GM21367 (cell line): ENCODE data around the gene DDX20.
"Not testable (repeated sequence)": the region's sequence is repeated elsewhere in the genome, so short reads cannot be mapped to it uniquely, and the experiment has no call there.

Experiments
- ATAC-seq: cut with Tn5 transposase; IDR thresholded peaks from one replicate; pipeline ENCODE4 v1.9.1; 2021; ENCODE audit not compliant: unreplicated experiment

Gene DDX20

GRCh38 chr1:111786669-111787207, 31.0 kb downstream of the DDX20 start:
- no peak for ATAC-seq

- no peak for ATAC-seq
These were observed 33.4 kb downstream of the DDX20 start for GRCh38 chr1:111789142-111789541.

DNA sequence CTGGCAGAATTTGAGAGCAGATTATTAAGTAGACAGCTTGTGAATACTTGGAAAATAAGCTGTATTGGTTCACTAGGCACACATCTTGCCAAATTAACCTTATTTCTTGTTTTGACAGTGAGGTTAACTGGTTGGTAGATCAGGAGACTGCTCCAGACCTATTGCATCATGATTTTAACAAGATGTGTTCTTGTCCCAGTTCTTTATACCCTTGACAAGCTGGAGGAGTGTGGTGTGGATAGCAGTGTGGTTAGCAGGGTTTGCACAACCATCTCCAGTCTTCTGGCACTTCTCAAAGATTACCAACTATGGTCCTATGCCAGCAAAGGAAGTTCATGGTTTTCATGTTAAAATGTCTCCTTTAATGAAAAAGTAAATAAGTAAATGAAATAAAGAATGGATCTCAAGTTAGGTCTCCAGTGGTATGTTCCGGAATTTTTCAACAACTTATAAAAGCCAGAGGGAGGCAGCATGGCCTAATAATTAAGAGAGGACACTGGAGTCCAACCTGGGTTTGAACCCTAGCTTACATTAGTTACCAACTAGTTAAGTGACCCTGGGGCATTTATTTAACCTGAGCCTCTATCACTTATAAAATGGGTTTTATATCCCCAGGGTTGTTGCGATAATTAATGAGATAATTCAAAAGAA, 34.1 kb downstream of the DDX20 start:
- ATAC-seq, result no peak

GRCh38 chr1:111791776-111792175, 36.1 kb downstream of the DDX20 start:
- no peak for ATAC-seq

DNA sequence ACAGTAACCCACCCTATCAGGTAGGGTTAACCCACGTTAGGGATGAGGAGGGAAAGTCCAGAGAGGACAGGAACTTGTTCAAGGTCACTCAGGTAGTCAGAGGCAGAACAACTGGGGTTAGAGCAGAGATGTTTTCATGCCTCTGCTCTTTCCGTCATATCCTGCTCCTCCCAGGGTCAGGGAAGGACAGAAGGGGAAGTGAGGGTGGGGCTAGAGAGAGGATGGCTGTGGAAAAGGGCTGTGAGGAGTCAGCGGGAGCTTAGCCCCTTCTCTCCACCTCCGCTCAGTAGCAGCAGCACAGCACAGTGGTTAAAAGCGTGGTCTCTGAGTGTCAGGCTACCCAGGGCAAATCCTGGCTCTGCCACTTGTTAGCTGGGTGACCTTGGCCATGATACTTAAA, 36.5 kb downstream of the DDX20 start:
- no peak for ATAC-seq

GRCh38 chr1:111793923-111794322, 38.2 kb downstream of the DDX20 start:
- ATAC-seq, result no peak

DNA sequence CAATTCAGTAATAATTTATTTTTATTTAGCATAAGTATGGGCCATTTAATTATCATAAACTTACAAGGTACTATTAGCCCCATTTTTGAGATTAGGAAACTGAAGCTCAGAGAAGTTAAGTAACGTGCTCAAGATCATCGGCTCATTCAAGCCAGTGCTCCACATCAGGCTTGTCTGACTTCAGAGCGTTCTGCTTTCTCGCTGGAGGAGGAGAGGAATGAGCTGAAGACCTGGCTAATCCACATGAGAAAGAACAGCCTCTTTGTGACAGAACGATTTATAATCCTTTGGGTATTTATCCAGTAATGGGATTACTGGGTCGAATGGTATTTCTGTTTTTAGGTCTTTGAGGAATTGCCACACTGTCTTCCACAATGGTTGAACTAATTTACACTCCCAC, 39.7 kb downstream of the DDX20 start:
- ATAC-seq, result no peak

- no peak for ATAC-seq
These were observed 42.9 kb downstream of the DDX20 start for GRCh38 chr1:111798580-111798979.

GRCh38 chr1:111799722-111800121, 44.0 kb downstream of the DDX20 start:
- not testable (repeated sequence) for ATAC-seq

- no peak for ATAC-seq
These were observed 45.6 kb downstream of the DDX20 start for GRCh38 chr1:111801071-111801850.

GRCh38 chr1:111802110-111802509, 46.4 kb downstream of the DDX20 start:
- no peak for ATAC-seq

- no peak for ATAC-seq
These were observed 47.3 kb downstream of the DDX20 start for GRCh38 chr1:111802984-111803383.

GRCh38 chr1:111803951-111804350, 48.2 kb downstream of the DDX20 start:
- ATAC-seq, result no peak

DNA sequence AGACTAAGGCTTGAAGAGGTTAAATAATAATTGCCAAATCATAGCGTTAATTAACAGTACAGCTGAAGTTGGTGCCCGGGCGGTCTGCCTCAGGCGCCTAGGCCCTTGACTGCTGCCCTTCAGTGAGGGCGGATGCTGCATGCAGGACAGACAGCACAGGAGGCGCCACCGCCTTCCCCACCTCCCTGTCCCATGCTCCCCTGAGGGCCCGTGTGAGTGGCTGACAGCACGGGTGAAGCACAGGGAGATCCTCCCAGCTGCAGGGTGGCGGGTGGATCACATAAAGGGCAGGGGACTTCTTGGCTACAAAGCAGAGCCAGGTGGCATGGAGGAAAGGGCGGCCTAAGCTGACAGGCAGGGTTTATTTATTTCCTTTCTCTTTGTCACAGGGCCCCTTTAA, 49.1 kb downstream of the DDX20 start:
- ATAC-seq, result no peak

GRCh38 chr1:111805251-111805650, 49.5 kb downstream of the DDX20 start:
- ATAC-seq, result no peak

DNA sequence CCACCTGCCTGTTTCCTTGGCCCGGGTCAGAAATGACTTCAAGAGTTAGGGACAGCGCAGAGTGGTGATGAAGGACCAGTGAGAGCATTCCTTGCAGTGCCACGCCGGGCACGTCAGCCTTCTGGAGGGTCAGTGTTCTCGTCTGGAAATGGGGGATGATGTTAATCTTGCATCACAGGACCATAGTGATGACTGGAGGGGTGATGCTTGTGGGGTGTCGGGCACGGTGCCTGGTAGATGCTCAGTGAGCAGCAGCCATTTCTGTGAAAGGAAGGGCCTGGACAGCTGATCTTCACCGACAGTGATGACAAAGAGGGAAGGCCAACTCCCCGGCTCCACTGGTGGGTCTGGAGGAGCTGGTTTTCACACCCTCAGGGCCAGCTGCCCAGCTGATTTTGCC, 56.2 kb downstream of the DDX20 start:
- ATAC-seq, result no peak

DNA sequence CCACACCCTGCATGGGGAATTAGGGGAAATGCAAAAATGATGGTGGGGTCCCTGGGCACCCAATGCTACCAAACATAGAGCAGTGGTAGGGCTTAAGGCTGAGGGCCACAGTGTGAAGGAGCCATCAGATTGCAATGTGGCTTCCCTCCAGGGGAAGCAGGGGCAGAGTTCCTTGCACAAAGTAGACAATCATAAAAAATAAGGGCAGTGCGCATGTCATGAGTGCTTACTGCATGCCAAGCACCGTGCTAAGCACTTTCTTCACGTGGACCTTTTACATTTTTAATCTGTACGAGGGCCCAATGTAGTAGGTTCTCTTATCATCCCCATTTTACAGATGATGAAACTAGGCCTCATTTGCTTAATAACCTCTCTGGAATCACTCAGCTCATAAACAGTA, 56.6 kb downstream of the DDX20 start:
- ATAC-seq, result no peak

- ATAC-seq, result no peak
These were observed 58.0 kb downstream of the DDX20 start for GRCh38 chr1:111813440-111814304.

- ATAC-seq, result no peak
These were observed 58.6 kb downstream of the DDX20 start for GRCh38 chr1:111814305-111814628.

- no peak for ATAC-seq
These were observed 58.9 kb downstream of the DDX20 start for GRCh38 chr1:111814642-111815041.
